Natural killer cell (primary cell): Measurements from ENCODE around the gene CNPY1. TPM values are rescaled to one million over a fixed set of nuclear protein-coding genes. Genes with fewer than 3 reads are reported as not detected.

ENCODE experiments used
- ATAC-seq, 3 donors: fragments of 150-1000 bp in 2 of 3; fragments of 200-7000 bp in 1 of 3; cut with Tn5 transposase; 1 replicate in 1 of 3; 2 replicates in 2 of 3; pipeline ENCODE4 v1.10.0; 2021; ENCODE audit warnings: mild to moderate bottlenecking in 2 of 3, moderate library complexity in 2 of 3
- DNase-seq, 2 donors: peaks; one replicate each; pipeline versions ENCODE4 v3.0.0 to v3.0.0-alpha.2; 2013 to 2021; ENCODE audit warnings: mixed read lengths in 1 of 2
- H3K27ac ChIP-seq: one replicate; pipeline ENCODE4 v1.5.1; 2013; ENCODE audit warnings: mild to moderate bottlenecking, low read length
- H3K27me3 ChIP-seq: one replicate; pipeline ENCODE4 v1.6.1; 2013; ENCODE audit warnings: low read length; ENCODE audit not compliant: control insufficient read depth, insufficient read depth
- H3K36me3 ChIP-seq: one replicate; pipeline ENCODE4 v1.6.1; 2013; ENCODE audit warnings: low read length; ENCODE audit not compliant: control insufficient read depth, insufficient read depth
- H3K4me1 ChIP-seq: one replicate; pipeline ENCODE4 v1.6.1; 2013; ENCODE audit warnings: low read length; ENCODE audit not compliant: control insufficient read depth, insufficient read depth
- H3K4me3 ChIP-seq: one replicate; pipeline ENCODE4 v1.5.1; 2013; ENCODE audit warnings: low read length
- H3K9me3 ChIP-seq: one replicate; pipeline ENCODE4 v1.6.1; 2013; ENCODE audit warnings: low read length; ENCODE audit not compliant: control insufficient read depth, insufficient read depth
- H3K27ac Mint-ChIP-seq, 2 donors: one replicate each; pipeline ENCODE4 v1.8.0; 2022; ENCODE audit warnings: mild to moderate bottlenecking in 2 of 2, mixed read lengths in 2 of 2, moderate library complexity in 1 of 2
- H3K27me3 Mint-ChIP-seq, 2 donors: one replicate each; pipeline ENCODE4 v1.8.0; 2022; ENCODE audit warnings: low read depth in 2 of 2, mixed read lengths in 2 of 2
- H3K36me3 Mint-ChIP-seq: one replicate; pipeline ENCODE4 v1.8.0; 2022; ENCODE audit warnings: mixed read lengths
- H3K4me1 Mint-ChIP-seq, 2 donors: one replicate each; pipeline ENCODE4 v1.8.0; 2022; ENCODE audit warnings: mixed read lengths in 2 of 2
- H3K4me3 Mint-ChIP-seq: one replicate; pipeline ENCODE4 v1.8.0; 2022; ENCODE audit warnings: mild to moderate bottlenecking, moderate library complexity, mixed read lengths
- H3K9me3 Mint-ChIP-seq, 2 donors: one replicate each; pipeline ENCODE4 v1.8.0; 2022; ENCODE audit warnings: mixed read lengths in 2 of 2
- WGBS: methylation state at CpG from one replicate; pipeline ENCODE4 v1.1.7; 2013; ENCODE audit warnings: missing lambda C conversion rate; ENCODE audit not compliant: insufficient coverage; 5-methylcytosine and 5-hydroxymethylcytosine counted together
- intact Hi-C: fragments of 100-400 bp; cut with micrococcal nuclease; formaldehyde crosslinking; loops from one replicate; pipeline ENCODE4 v1.14.2; 2022
- total RNA-seq, 4 donors: library from RNA; stranded (reverse); fragments of 120-200 nt in 1 of 4; gene quantifications; one replicate each; pipeline versions ENCODE4 v1.2.3 to v1.2.4, GENCODE V29; 2013 to 2022
- TF ChIP-seq, protein P1 (sequence below): fragments of 200-600 bp; IDR thresholded peaks from one replicate; pipeline ENCODE4 v1.8.0; 2022; ENCODE audit warnings: antibody characterized with exemption

CNPY1 gene
- total RNA-seq, 3 donors from 2014 or later (not counting 1 experiment from before 2014, with no cell fraction given): not detected

- intact Hi-C loops: no loop called here
- no peak overlapping the region for H3K4me3 Mint-ChIP-seq
- H3K27me3 ChIP-seq: peaks cover 72% of the 10 kb centered on the region
- no peak overlapping the region for H3K4me3 ChIP-seq
- H3K27ac ChIP-seq: no peak overlapping the region
- no peak for DNase-seq
- H3K27me3 Mint-ChIP-seq: peaks cover 64 to 67% of the 10 kb centered on the region in 2 donors
- 18% methylated on average over 2 of the region's 3 CpGs for WGBS
- H3K4me1 ChIP-seq: peaks cover 29% of the 10 kb centered on the region
- no peaks in the 10 kb centered on the region for H3K9me3 Mint-ChIP-seq
- TF ChIP-seq, protein P1, sequence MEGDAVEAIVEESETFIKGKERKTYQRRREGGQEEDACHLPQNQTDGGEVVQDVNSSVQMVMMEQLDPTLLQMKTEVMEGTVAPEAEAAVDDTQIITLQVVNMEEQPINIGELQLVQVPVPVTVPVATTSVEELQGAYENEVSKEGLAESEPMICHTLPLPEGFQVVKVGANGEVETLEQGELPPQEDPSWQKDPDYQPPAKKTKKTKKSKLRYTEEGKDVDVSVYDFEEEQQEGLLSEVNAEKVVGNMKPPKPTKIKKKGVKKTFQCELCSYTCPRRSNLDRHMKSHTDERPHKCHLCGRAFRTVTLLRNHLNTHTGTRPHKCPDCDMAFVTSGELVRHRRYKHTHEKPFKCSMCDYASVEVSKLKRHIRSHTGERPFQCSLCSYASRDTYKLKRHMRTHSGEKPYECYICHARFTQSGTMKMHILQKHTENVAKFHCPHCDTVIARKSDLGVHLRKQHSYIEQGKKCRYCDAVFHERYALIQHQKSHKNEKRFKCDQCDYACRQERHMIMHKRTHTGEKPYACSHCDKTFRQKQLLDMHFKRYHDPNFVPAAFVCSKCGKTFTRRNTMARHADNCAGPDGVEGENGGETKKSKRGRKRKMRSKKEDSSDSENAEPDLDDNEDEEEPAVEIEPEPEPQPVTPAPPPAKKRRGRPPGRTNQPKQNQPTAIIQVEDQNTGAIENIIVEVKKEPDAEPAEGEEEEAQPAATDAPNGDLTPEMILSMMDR: no peak
- no peaks in the 10 kb centered on the region for H3K36me3 Mint-ChIP-seq
- no peak overlapping the region for H3K27ac Mint-ChIP-seq
- peaks cover 9 to 16% of the 10 kb centered on the region in 2 donors for H3K4me1 Mint-ChIP-seq
- H3K36me3 ChIP-seq: no peaks in the 10 kb centered on the region
- H3K9me3 ChIP-seq: no peaks in the 10 kb centered on the region
- no peak for ATAC-seq
Observed at GRCh38 chr7:155461631-155462030, 84.7 kb downstream of the CNPY1 start.

- 11% methylated on average over 8 of the region's 8 CpGs for WGBS
- Histone ChIP-seq H3K27me3 (peaks cover 72% of the 10 kb centered on the region), H3K36me3 (no peaks in the 10 kb centered on the region), H3K4me1 (peaks cover 27% of the 10 kb centered on the region), H3K27ac (no peak overlapping the region), H3K9me3 (no peaks in the 10 kb centered on the region), H3K4me3 (no peak overlapping the region)
- H3K36me3 Mint-ChIP-seq: no peaks in the 10 kb centered on the region
- H3K9me3 Mint-ChIP-seq: no peaks in the 10 kb centered on the region
- intact Hi-C loops: no loop called here
- no peak for ATAC-seq
- no peak for DNase-seq
- H3K4me3 Mint-ChIP-seq: no peak overlapping the region
- H3K27ac Mint-ChIP-seq: no peak overlapping the region
- TF ChIP-seq, protein P1: no peak
- H3K4me1 Mint-ChIP-seq: peaks cover 9 to 20% of the 10 kb centered on the region in 2 donors
- H3K27me3 Mint-ChIP-seq: peaks cover 68 to 73% of the 10 kb centered on the region in 2 donors
Observed at GRCh38 chr7:155460926-155461613, 85.3 kb downstream of the CNPY1 start.

- peaks cover 72% of the 10 kb centered on the region for H3K27me3 ChIP-seq
- Mint-ChIP-seq H3K36me3 (no peaks in the 10 kb centered on the region), H3K27ac (peak overlapping the region in 1 of 2 donors; percentile 36), H3K9me3 (no peaks in the 10 kb centered on the region), H3K4me1 (peaks cover 15 to 29% of the 10 kb centered on the region in 2 donors), H3K4me3 (peak overlapping the region; percentile 82), H3K27me3 (peaks cover 68 to 74% of the 10 kb centered on the region in 2 donors)
- peaks cover 19% of the 10 kb centered on the region for H3K4me1 ChIP-seq
- DNase-seq: no peak
- TF ChIP-seq, protein P1: no peak
- H3K27ac ChIP-seq: no peak overlapping the region
- no peak overlapping the region for H3K4me3 ChIP-seq
- intact Hi-C loops: no loop called here
- no peaks in the 10 kb centered on the region for H3K9me3 ChIP-seq
- no peaks in the 10 kb centered on the region for H3K36me3 ChIP-seq
- WGBS: 10% methylated on average over 34 of the region's 34 CpGs
- no peak for ATAC-seq
Observed at GRCh38 chr7:155459700-155460461, 86.5 kb downstream of the CNPY1 start.
